ENCODE measurements around the gene MXD1.
A peak's percentile ranks its signal among the peaks of the same experiment; 100 is the strongest.
"Not testable (repeated sequence)": the region's sequence is repeated elsewhere in the genome, so short reads cannot be mapped to it uniquely, and the experiment has no call there.

Gene MXD1, protein sequence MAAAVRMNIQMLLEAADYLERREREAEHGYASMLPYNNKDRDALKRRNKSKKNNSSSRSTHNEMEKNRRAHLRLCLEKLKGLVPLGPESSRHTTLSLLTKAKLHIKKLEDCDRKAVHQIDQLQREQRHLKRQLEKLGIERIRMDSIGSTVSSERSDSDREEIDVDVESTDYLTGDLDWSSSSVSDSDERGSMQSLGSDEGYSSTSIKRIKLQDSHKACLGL

DNA sequence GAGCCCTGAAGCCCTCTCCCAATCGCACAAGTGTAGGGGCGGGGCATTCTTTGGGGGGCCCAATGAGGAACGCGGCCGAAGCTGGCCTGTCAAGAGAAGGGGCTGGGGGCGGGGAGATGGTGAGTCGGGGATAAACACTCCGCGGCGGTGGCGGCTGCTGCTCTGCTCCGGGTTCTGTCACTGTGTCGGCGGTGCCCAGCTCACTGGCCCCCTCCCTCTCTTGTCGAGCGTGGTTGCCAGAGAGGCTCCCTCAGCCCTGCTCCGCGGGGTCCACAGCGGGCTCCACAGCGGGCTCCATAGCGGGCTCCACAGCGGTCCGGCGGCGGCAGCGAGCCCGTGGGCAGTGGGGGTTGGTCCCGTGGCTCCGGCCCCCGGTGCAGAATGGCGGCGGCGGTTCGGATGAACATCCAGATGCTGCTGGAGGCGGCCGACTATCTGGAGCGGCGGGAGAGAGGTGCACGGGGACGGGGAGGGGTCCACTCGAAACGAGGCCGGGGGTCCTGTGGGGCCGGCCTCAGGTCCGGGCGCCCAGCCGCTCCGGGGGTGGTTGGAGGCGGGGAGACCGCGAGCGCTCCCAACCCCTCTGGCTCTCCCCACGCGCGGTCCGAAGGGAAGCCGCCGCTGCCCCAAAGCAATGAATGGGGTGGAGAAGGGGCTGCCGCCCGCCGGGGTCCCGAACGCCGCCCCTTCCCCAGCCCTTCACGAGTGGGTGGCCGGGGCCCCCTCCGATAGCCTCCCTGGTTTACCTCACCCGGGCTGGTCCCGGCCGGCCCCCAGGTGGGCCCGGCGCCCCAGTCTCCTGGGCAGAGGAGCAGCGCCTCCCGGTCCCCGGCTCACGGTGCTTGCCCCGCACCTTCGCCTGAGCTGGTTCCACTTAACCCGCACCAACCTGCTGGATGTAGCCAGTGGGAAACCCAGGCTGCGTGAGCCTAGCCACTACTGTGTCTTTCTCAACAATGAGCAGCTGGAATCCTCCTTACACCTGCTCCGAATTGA lies at the start of gene MXD1:
Gene MXD1 (plus strand): TSS at position 160 of the 996 bp plus-strand sequence. CDS start 222 bp downstream, at position 382.
- no peaks in the 10 kb centered on the region for H3K4me1 ChIP-seq (ENCODE audit: control insufficient read depth, insufficient read depth, low read length)
- peak within 1 kb of the TSS; percentile 99 for H3K27ac ChIP-seq (ENCODE audit: low read depth, low read length)
- H3K36me3 ChIP-seq (ENCODE audit: control insufficient read depth, insufficient read depth, low read length), result peaks cover 5% of the 10 kb centered on the region; the same call in 1 of the 2 replicates

DNA sequence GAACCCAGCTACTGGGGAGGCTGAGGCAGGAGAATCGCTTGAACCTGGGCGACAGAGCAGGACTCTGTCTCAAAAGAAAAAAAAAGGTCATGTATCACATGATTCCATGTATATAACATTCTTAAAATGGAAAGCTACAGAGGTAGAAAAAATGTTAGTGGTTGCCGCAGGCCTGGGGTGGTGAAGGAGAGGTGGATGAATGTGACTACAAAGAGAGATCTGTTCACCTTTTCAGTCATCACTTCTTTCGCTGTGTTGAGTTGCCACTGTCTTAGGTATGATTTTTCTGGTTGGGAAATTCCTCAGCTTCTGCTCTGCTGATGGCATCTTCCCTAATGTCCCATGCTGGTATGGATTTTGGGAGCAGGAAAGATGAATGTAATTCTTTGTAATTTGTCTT lies 26.5 kb upstream of the MXD1 start:
- H3K9me3 ChIP-seq (ENCODE audit: control insufficient read depth, insufficient read depth, low read length), result no peaks in the 10 kb centered on the region
- no peaks in the 10 kb centered on the region for H3K27me3 ChIP-seq (ENCODE audit: control insufficient read depth, insufficient read depth, low read length)

More for the DNA sequence above, at the start of gene MXD1:
- H3K4me3 ChIP-seq (ENCODE audit: low read depth, low read length), result peak within 1 kb of the TSS; percentile 78
- H3K9me3 ChIP-seq (ENCODE audit: control insufficient read depth, insufficient read depth, low read length), result no peaks in the 10 kb centered on the region
- H3K9ac ChIP-seq (ENCODE audit: low read depth, low read length), result peak within 1 kb of the TSS; percentile 96
- H3K27me3 ChIP-seq (ENCODE audit: control insufficient read depth, insufficient read depth, low read length), result no peaks in the 10 kb centered on the region

DNA sequence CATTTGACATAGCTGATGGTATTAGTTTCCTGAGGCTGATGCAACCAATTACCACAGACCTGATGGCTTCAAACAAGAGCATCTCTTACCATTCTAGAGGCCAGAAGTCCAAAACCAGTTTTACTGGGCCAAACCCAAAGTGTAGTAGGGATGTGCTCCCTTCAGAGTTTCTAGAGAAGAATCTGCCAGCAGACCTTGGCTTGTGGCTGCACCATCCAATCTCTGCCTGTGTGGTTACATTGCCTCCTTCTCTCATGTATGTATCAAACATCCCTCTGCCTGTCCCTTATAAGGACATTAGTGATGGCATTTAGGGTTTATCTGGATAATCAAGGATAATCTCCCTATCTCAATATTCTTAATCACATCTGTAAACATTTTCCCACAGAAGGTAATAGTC lies 25.6 kb upstream of the MXD1 start:
- Histone ChIP-seq H3K27me3 (ENCODE audit: control insufficient read depth, insufficient read depth, low read length) (no peaks in the 10 kb centered on the region), H3K4me1 (ENCODE audit: control insufficient read depth, insufficient read depth, low read length) (0 out of 2 replicates have a peak, but pooled peaks cover 3% of the 10 kb centered on the region), H3K9me3 (ENCODE audit: control insufficient read depth, insufficient read depth, low read length) (no peaks in the 10 kb centered on the region)

More for the DNA sequence above, 26.5 kb upstream of the MXD1 start:
- H3K36me3 ChIP-seq (ENCODE audit: control insufficient read depth, insufficient read depth, low read length), result no peaks in the 10 kb centered on the region
- 0 out of 2 replicates have a peak, but pooled peaks cover 2% of the 10 kb centered on the region for H3K4me1 ChIP-seq (ENCODE audit: control insufficient read depth, insufficient read depth, low read length)
- no peak overlapping the region for H3K9ac ChIP-seq (ENCODE audit: low read depth, low read length)
- H3K4me3 ChIP-seq (ENCODE audit: low read depth, low read length), result no peak overlapping the region
- no peak overlapping the region for H3K27ac ChIP-seq (ENCODE audit: low read depth, low read length)

DNA sequence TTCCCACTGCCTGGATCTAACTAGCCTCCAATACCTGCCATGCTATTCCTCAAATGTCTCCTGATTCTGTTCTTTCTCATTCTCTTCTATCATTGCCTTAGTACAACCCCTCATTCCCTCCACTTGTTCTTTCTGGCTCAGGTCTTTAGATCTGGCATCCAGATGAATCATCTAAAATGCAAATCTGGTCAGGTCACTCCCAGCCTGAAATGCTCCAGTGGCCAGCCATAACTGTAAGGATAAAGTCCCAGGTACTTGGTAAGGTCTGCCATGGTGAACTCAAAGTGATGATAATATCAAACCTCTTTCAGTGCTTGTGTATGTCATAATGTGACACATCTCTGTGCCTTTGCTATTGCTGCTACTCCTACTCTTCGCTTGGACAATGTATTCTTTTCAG lies 24.0 kb upstream of the MXD1 start:
- H3K9me3 ChIP-seq (ENCODE audit: control insufficient read depth, insufficient read depth, low read length), result no peaks in the 10 kb centered on the region
- no peak overlapping the region for H3K9ac ChIP-seq (ENCODE audit: low read depth, low read length)
- H3K4me1 ChIP-seq (ENCODE audit: control insufficient read depth, insufficient read depth, low read length), result 0 out of 2 replicates have a peak, but pooled peaks cover 3% of the 10 kb centered on the region
- no peak overlapping the region for H3K27ac ChIP-seq (ENCODE audit: low read depth, low read length)
- H3K36me3 ChIP-seq (ENCODE audit: control insufficient read depth, insufficient read depth, low read length), result no peaks in the 10 kb centered on the region; the same call in 1 of the 2 replicates
- H3K27me3 ChIP-seq (ENCODE audit: control insufficient read depth, insufficient read depth, low read length), result no peaks in the 10 kb centered on the region
- no peak overlapping the region for H3K4me3 ChIP-seq (ENCODE audit: low read depth, low read length)

More for the DNA sequence above, 25.6 kb upstream of the MXD1 start:
- Histone ChIP-seq H3K36me3 (ENCODE audit: control insufficient read depth, insufficient read depth, low read length) (no peaks in the 10 kb centered on the region), H3K4me3 (ENCODE audit: low read depth, low read length) (no peak overlapping the region), H3K27ac (ENCODE audit: low read depth, low read length) (no peak overlapping the region), H3K9ac (ENCODE audit: low read depth, low read length) (no peak overlapping the region)

DNA sequence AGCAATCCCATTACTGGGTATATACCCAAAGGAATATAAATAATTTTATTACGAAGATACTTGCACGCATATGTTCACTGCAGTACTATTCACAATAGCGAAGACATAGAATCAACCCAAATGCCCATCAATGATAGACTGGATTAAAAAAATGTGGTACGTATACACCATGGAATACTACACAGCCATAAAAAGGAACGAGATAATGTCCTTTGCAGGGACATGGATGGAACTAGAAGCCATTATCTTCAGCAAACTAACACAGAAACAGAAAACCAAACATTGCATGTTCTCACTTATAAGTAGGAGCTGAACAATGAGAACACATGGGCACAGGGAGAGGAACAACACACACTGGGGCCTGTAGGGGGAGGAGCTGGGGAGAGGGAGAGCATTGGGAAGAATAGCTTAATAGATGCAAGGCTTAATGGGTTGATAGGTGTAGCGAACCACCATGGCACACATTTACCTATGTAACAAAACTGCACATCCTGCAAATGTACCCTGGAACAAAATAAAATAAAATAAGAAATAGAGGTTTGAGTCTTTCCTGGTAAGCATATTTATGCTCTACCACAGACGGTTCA lies 22.0 kb upstream of the MXD1 start:
- H3K4me3 ChIP-seq (ENCODE audit: low read depth, low read length), result peak overlapping the region; percentile 89
- not testable (repeated sequence) for H3K9ac ChIP-seq (ENCODE audit: low read depth, low read length)

DNA sequence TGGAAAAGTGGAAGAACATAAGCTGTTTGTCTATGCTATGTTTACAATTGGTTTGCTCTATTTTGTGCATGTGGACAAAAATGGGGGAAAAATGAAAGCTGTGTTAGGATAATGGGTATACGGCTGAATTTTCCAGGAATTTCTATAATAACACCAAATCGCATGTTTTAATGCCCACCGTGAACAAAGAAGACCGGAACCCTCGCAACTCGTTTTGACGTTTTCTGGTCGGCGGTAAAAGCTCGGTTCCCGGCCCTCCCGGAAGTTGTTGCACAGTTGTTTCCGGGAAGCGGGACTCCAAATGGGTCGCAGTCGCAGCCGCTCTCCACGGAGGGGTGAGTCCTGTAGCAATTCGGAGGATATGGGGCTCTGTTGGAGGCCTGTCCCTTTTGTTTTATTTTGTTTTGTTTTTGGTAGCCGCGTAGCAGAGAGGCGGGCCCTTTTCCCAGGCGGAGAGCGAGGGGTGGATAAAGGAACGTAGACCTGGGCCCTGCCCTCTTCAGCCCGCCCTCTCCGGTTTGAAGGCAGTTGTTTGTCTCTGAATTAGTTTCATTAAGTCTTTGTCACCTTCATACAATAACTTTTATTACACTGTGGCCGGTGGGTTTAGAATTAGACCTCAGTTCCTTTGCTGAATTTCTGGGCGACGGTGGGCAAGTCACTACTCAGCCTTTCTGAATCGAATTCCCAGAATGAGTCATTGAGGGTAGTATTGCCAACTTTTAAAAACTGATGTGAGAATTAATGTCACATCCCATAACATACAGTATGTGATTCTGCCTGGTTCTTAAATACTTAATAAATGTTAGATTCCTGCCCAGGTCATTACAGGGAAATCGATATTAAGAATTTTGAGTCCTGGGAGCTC lies 21.0 kb upstream of the MXD1 start, which contains the start of gene SNRNP27:
Gene SNRNP27 (plus strand): TSS at position 273 of the 868 bp plus-strand sequence. CDS start 29 bp downstream, at position 302.
- Histone ChIP-seq H3K36me3 (ENCODE audit: control insufficient read depth, insufficient read depth, low read length) (peaks cover 30% of the 10 kb centered on the region), H3K9ac (ENCODE audit: low read depth, low read length) (peak within 1 kb of the TSS; percentile 84), H3K4me1 (ENCODE audit: control insufficient read depth, insufficient read depth, low read length) (0 out of 2 replicates have a peak, but pooled peaks cover 3% of the 10 kb centered on the region), H3K27ac (ENCODE audit: low read depth, low read length) (peak within 1 kb of the TSS; percentile 81), H3K9me3 (ENCODE audit: control insufficient read depth, insufficient read depth, low read length) (no peaks in the 10 kb centered on the region), H3K4me3 (ENCODE audit: low read depth, low read length) (peak within 1 kb of the TSS; percentile 89), H3K27me3 (ENCODE audit: control insufficient read depth, insufficient read depth, low read length) (no peaks in the 10 kb centered on the region)

More for the DNA sequence above, 22.0 kb upstream of the MXD1 start:
- H3K9me3 ChIP-seq (ENCODE audit: control insufficient read depth, insufficient read depth, low read length); H3K27ac ChIP-seq (ENCODE audit: low read depth, low read length); H3K4me1 ChIP-seq (ENCODE audit: control insufficient read depth, insufficient read depth, low read length); H3K27me3 ChIP-seq (ENCODE audit: control insufficient read depth, insufficient read depth, low read length): not testable (repeated sequence)
- H3K36me3 ChIP-seq (ENCODE audit: control insufficient read depth, insufficient read depth, low read length), result peaks cover 20% of the 10 kb centered on the region

DNA sequence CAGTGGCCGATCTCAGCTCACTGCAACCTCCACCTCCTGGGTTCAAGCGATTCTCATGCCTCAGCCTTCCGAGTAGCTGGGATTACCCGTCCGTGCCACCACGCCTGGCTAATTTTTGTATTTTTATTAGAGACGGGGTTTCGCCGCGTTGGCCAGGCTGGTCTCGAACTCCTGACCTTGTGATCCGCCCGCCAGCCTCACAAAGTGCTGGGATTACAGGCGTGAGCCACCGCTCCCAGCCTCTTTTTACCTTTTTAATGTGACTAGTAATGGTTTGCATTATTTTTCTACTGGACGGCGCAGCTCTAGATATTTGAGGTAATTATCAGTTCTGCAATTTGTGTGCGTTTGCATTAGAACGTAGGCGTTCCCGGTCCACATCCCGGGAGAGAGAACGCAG lies 20.2 kb upstream of the MXD1 start:
- H3K4me3 ChIP-seq (ENCODE audit: low read depth, low read length), result peak overlapping the region; percentile 89
- not testable (repeated sequence) for H3K9ac ChIP-seq (ENCODE audit: low read depth, low read length); H3K4me1 ChIP-seq (ENCODE audit: control insufficient read depth, insufficient read depth, low read length); H3K27ac ChIP-seq (ENCODE audit: low read depth, low read length); H3K27me3 ChIP-seq (ENCODE audit: control insufficient read depth, insufficient read depth, low read length); H3K9me3 ChIP-seq (ENCODE audit: control insufficient read depth, insufficient read depth, low read length)
- peaks cover 34% of the 10 kb centered on the region for H3K36me3 ChIP-seq (ENCODE audit: control insufficient read depth, insufficient read depth, low read length)

DNA sequence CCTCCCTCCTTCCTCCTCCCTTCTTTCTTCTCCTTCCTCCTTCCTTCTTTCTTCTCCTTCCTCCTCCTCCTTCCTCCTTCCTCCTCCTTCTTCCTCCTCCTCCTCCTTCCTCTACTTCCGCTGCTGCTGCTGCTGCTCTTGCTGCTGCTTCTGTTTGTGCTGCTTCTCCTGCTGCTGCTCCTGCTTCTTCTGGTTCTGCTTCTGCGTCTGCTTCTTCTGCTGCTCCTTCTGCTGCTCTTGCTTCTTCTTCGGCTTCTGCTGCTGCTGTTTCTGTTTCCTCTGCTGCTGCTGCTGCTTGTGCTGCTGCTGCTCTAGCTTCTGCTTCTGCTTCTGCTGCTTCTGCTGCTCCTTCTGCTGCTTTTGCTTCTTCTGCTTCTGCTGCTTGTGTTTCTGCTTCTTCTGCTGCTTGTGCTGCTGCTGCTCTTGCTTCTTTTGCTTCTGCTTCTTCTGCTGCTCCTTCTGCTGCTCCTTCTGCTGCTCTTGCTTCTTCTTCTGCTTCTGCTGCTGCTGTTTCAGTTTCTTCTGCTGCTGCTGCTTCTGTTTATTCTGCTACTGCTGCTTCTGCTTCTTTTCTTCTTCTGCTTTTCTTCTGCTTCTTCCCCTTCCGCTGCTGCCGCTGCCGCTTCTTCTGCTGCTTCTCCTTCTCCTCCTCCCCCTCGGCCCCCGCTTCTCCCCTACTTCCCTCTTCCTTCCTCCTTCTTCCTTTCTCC lies 12.5 kb upstream of the MXD1 start:
- Histone ChIP-seq H3K27ac (ENCODE audit: low read depth, low read length) (no peak overlapping the region), H3K9me3 (ENCODE audit: control insufficient read depth, insufficient read depth, low read length) (no peaks in the 10 kb centered on the region), H3K4me1 (ENCODE audit: control insufficient read depth, insufficient read depth, low read length) (no peaks in the 10 kb centered on the region), H3K27me3 (ENCODE audit: control insufficient read depth, insufficient read depth, low read length) (no peaks in the 10 kb centered on the region), H3K36me3 (ENCODE audit: control insufficient read depth, insufficient read depth, low read length) (peaks cover 81% of the 10 kb centered on the region), H3K9ac (ENCODE audit: low read depth, low read length) (no peak overlapping the region), H3K4me3 (ENCODE audit: low read depth, low read length) (no peak overlapping the region)

DNA sequence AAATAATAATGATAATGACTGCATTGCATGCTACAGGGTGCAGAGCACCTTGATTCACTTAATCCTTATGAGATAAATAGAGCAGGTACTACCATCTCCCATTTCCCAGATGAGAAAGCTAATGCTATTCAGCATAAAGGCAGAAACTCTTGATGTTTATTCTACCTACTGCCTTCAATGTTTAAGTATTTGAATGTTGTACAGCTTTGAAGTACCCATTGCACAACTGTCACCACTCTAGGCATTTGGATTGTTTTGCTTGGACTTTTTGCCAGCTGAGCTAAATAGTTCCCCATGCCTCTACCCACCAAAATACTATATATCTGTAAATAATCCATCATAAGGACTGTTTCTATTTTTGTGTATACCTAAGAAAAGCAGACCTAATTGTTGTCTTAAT lies 7.7 kb upstream of the MXD1 start:
- Histone ChIP-seq H3K27ac (ENCODE audit: low read depth, low read length) (no peak overlapping the region), H3K9ac (ENCODE audit: low read depth, low read length) (no peak overlapping the region), H3K4me3 (ENCODE audit: low read depth, low read length) (no peak overlapping the region), H3K9me3 (ENCODE audit: control insufficient read depth, insufficient read depth, low read length) (no peaks in the 10 kb centered on the region), H3K36me3 (ENCODE audit: control insufficient read depth, insufficient read depth, low read length) (peaks cover 62% of the 10 kb centered on the region), H3K4me1 (ENCODE audit: control insufficient read depth, insufficient read depth, low read length) (no peaks in the 10 kb centered on the region), H3K27me3 (ENCODE audit: control insufficient read depth, insufficient read depth, low read length) (no peaks in the 10 kb centered on the region)
